HepG2 (cell line): ENCODE results near the gene OPN3. TPM values are rescaled to one million over a fixed set of nuclear protein-coding genes. Genes with fewer than 3 reads are reported as not detected.

Experiments
- CERS6 ChIP-seq: sonication (generic); formaldehyde crosslinking; IDR thresholded peaks from 2 replicates; pipeline ENCODE4 v1.5.0; 2020; ENCODE audit warnings: missing genetic modification reagents
- KIAA2018 ChIP-seq: sonication (generic); formaldehyde crosslinking; IDR thresholded peaks from 2 replicates; pipeline ENCODE4 v1.5.0; 2020; ENCODE audit warnings: mild to moderate bottlenecking, missing genetic modification reagents, borderline replicate concordance
- ZMAT3 ChIP-seq: sonication (generic); formaldehyde crosslinking; conservative IDR thresholded peaks from 2 replicates; pipeline ENCODE4 v1.7.0; 2021; ENCODE audit warnings: missing genetic modification reagents
- polyA plus RNA-seq, 8 experiments: library from polyadenylated mRNA; depleted of rRNA in 3 of 8; stranded (reverse) in 7 of 8; unstranded in 1 of 8; fragments of >200 nt; fragmentation: Illumina TruSeq in 4 of 8; extraction: Trizol in 4 of 8; gene quantifications; 2 replicates each; pipeline versions ENCODE4 v1.2.1 to v1.2.3, GENCODE V29; 2011 to 2016; ENCODE audit warnings: low read depth in 4 of 8, missing spikeins in 1 of 8, mixed read lengths in 1 of 8; ENCODE audit not compliant: insufficient read depth in 1 of 8
- total RNA-seq, 5 experiments: library from RNA; depleted of rRNA; stranded (reverse); fragments of >200 nt; fragmentation: Illumina TruSeq; extraction: Trizol; gene quantifications; 2 replicates each; pipeline ENCODE4 v1.2.3, GENCODE V29; 2016; ENCODE audit warnings: low read depth in 1 of 5
- TF ChIP-seq, protein P1 (sequence below): sonication (generic); formaldehyde crosslinking; conservative IDR thresholded peaks from 2 replicates; pipeline ENCODE4 v1.4.0; 2020; ENCODE audit warnings: missing genetic modification reagents

OPN3 gene
- total and polyA plus RNA-seq, 2 of the 13 experiments (the other 11 are each of a cell fraction or from before 2014, with no cell fraction given): 17.4 to 23.0 TPM

DNA sequence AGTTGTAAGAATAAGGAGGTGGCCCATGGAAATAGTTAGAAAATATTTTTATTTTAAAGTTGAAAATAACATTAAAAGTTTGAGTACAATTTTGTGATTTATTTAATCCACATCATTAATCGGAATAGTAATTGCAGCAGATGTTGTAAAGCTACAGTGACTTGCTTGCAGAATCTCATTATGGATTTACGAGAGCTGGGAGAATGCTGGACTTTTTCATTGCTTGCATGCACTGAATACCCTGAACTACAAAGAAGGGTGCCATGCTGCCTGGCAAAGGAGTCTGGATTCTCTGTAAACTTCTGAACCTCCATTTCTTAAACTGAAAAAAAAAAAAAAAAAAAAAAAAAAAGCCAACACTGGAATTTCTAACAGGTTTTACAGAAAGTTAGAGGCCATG is 38.4 kb upstream of the OPN3 start (continued):
- TF ChIP-seq KIAA2018 (CRISPR knock-in tag) (no peak), ZMAT3 (CRISPR knock-in tag) (no peak), CERS6 (CRISPR knock-in tag) (no peak)
- TF ChIP-seq, protein P1, sequence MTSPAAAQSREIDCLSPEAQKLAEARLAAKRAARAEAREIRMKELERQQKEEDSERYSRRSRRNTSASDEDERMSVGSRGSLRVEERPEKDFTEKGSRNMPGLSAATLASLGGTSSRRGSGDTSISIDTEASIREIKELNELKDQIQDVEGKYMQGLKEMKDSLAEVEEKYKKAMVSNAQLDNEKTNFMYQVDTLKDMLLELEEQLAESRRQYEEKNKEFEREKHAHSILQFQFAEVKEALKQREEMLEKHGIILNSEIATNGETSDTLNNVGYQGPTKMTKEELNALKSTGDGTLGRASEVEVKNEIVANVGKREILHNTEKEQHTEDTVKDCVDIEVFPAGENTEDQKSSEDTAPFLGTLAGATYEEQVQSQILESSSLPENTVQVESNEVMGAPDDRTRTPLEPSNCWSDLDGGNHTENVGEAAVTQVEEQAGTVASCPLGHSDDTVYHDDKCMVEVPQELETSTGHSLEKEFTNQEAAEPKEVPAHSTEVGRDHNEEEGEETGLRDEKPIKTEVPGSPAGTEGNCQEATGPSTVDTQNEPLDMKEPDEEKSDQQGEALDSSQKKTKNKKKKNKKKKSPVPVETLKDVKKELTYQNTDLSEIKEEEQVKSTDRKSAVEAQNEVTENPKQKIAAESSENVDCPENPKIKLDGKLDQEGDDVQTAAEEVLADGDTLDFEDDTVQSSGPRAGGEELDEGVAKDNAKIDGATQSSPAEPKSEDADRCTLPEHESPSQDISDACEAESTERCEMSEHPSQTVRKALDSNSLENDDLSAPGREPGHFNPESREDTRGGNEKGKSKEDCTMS (CRISPR knock-in tag): no peak
